GM12878 (cell line): Measurements from ENCODE around the gene TTI1. TPM values are rescaled to one million over a fixed set of nuclear protein-coding genes. Genes with fewer than 3 reads are reported as not detected.

Experiments used
- ATAC-seq: fragments of 200-7000 bp; cut with Tn5 transposase; 3 replicates; pipeline ENCODE4 v1.9.1; 2020; ENCODE audit warnings: mild to moderate bottlenecking, moderate library complexity
- BruUV-seq: library from RNA; stranded (reverse); fragments of 400-500 nt; replicated peaks from 2 replicates; lab custom pipeline; 2021; lab: Mats Ljungman, UMichigan
- CTCF ChIA-PET: fragments of 300-600 bp; sonication (Branson Sonifier 250); formaldehyde crosslinking; extraction: SDS; loops from one replicate; lab custom pipeline; 2021; ENCODE audit warnings: inconsistent platforms; lab: Yijun Ruan, JAX
- POLR2A ChIA-PET: fragments of 350-600 bp; formaldehyde crosslinking; extraction: SDS; loops from one replicate; lab custom pipeline; 2021; ENCODE audit warnings: inconsistent platforms; lab: Charles Lee
- RAD21 ChIA-PET: fragments of 300-600 bp; sonication (Branson Sonifier 250); formaldehyde crosslinking; loops from one replicate; lab custom pipeline; 2023; ENCODE audit warnings: antibody characterized with exemption; ENCODE audit not compliant: unreplicated experiment; lab: Charles Lee
- SMC1A ChIA-PET: fragments of 300-600 bp; sonication (Branson Sonifier 250); formaldehyde crosslinking; loops from one replicate; lab custom pipeline; 2023; ENCODE audit not compliant: unreplicated experiment, uncharacterized antibody; lab: Charles Lee
- DNase-seq: peaks from one replicate; pipeline ENCODE4 v3.0.0-alpha.2; 2011; ENCODE audit warnings: low read depth, low spot score
- FAIRE-seq: peaks from 3 replicates; lab custom pipeline; 2011; peaks lifted over from hg19 to GRCh38; lab: Jason Lieb, UNC
- H2AFZ ChIP-seq: 2 replicates; pipeline ENCODE4 v1.6.0; 2011; ENCODE audit warnings: low read depth, low read length, control low read depth; ENCODE audit not compliant: control insufficient read depth
- H3K27ac ChIP-seq: 2 replicates; pipeline ENCODE4 v1.5.1; 2011; ENCODE audit warnings: control low read depth; ENCODE audit not compliant: control insufficient read depth, insufficient read depth
- H3K27me3 ChIP-seq, 2 experiments: replicated peaks in 1 of 2; 2 replicates each; pipeline versions ENCODE4 v1.6.0 to v1.6.1; 2011; ENCODE audit warnings: low read length in 1 of 2; ENCODE audit not compliant: control insufficient read depth in 2 of 2, insufficient read depth in 2 of 2
- H3K36me3 ChIP-seq, 2 experiments: 2 replicates each; pipeline ENCODE4 v1.5.1; 2011; ENCODE audit warnings: low read length in 1 of 2; ENCODE audit not compliant: control insufficient read depth in 2 of 2, insufficient read depth in 2 of 2
- H3K4me1 ChIP-seq: 2 replicates; pipeline ENCODE4 v1.6.1; 2011; ENCODE audit warnings: mild to moderate bottlenecking, low read length, moderate library complexity, mixed read lengths; ENCODE audit not compliant: control insufficient read depth, insufficient read depth
- H3K4me2 ChIP-seq: 2 replicates; pipeline ENCODE4 v1.6.0; 2011; ENCODE audit warnings: control low read depth; ENCODE audit not compliant: control insufficient read depth, insufficient read depth
- H3K4me3 ChIP-seq: fragments of 200-600 bp; sonication (generic); 2 replicates; pipeline ENCODE4 v1.5.1; 2016
- H3K79me2 ChIP-seq: 2 replicates; pipeline ENCODE4 v1.6.0; 2011; ENCODE audit warnings: low read length; ENCODE audit not compliant: control insufficient read depth, insufficient read depth
- H3K9ac ChIP-seq: 2 replicates; pipeline ENCODE4 v1.8.0; 2011; ENCODE audit warnings: low read length, control low read depth, mixed read lengths; ENCODE audit not compliant: control insufficient read depth, insufficient read depth
- H3K9me3 ChIP-seq: replicated peaks from 3 replicates; pipeline ENCODE4 v1.5.1; 2011; ENCODE audit warnings: mild to moderate bottlenecking, low read length; ENCODE audit not compliant: control insufficient read depth, insufficient read depth
- H4K20me1 ChIP-seq: 2 replicates; pipeline ENCODE4 v1.6.0; 2011; ENCODE audit not compliant: control insufficient read depth, insufficient read depth
- BCLAF1 ChIP-seq: fragments of 450-650 bp; IDR thresholded peaks from 2 replicates; pipeline ENCODE4 v1.6.1; 2017; ENCODE audit warnings: antibody characterized with exemption, mild to moderate bottlenecking, moderate library complexity
- BHLHE40 ChIP-seq, 2 experiments: fragments of 450-650 bp in 1 of 2; IDR thresholded peaks; 2 replicates each; pipeline ENCODE4 v1.6.1; 2011 to 2017; ENCODE audit warnings: low read depth in 2 of 2, borderline replicate concordance in 1 of 2, improper control_type of control experiment in 1 of 2, low read length in 1 of 2, mild to moderate bottlenecking in 1 of 2
- BRCA1 ChIP-seq: IDR thresholded peaks from 2 replicates; pipeline ENCODE4 v1.6.1; 2011; ENCODE audit warnings: low read depth, low read length, improper control_type of control experiment
- MEF2B ChIP-seq: fragments of 450-650 bp; IDR thresholded peaks from 2 replicates; pipeline ENCODE4 v1.6.1; 2018; ENCODE audit warnings: mild to moderate bottlenecking, moderate library complexity; ENCODE audit not compliant: partially characterized antibody, poor library complexity, severe bottlenecking
- NKRF ChIP-seq: fragments of 450-650 bp; conservative IDR thresholded peaks from 2 replicates; pipeline ENCODE4 v1.6.1; 2017; ENCODE audit warnings: mild to moderate bottlenecking, moderate library complexity
- POLR2AphosphoS2 ChIP-seq: IDR thresholded peaks from 2 replicates; pipeline ENCODE4 v1.6.1; 2011; ENCODE audit warnings: low read depth, mild to moderate bottlenecking, low read length, improper control_type of control experiment, moderate library complexity
- SKIL ChIP-seq: fragments of 450-650 bp; IDR thresholded peaks from 2 replicates; pipeline ENCODE4 v1.6.1; 2017; ENCODE audit warnings: mild to moderate bottlenecking, low read depth, inconsistent platforms; ENCODE audit not compliant: poor library complexity, severe bottlenecking
- TARDBP ChIP-seq: IDR thresholded peaks from 2 replicates; pipeline ENCODE4 v1.6.1; 2016; ENCODE audit warnings: borderline replicate concordance
- ZNF687 ChIP-seq: fragments of 450-650 bp; IDR thresholded peaks from 2 replicates; pipeline ENCODE4 v1.6.1; 2017; ENCODE audit warnings: mild to moderate bottlenecking, moderate library complexity
- WGBS: methylation state at CpG from one replicate; pipeline ENCODE4 v1.1.6; 2016; ENCODE audit warnings: low lambda C conversion rate; ENCODE audit not compliant: insufficient replicate concordance, insufficient coverage; ENCODE audit errors: missing lambda C conversion rate; 5-methylcytosine and 5-hydroxymethylcytosine counted together
- in situ Hi-C: fragments of 300-500 bp; cut with MboI; formaldehyde crosslinking; loops from 9 replicates; pipeline ENCODE4 v1.14.3; 2018; ENCODE audit warnings: mixed read lengths
- intact Hi-C: fragments of 100-400 bp; cut with micrococcal nuclease; formaldehyde crosslinking; loops from one replicate; pipeline ENCODE4 v1.14.2; 2022; ENCODE audit not compliant: unreplicated experiment
- polyA plus RNA-seq, 11 experiments: library from polyadenylated mRNA; depleted of rRNA in 4 of 11; unstranded in 6 of 11; stranded (reverse) in 5 of 11; fragments of >200 nt; fragmentation: Nextera tagmentation in 4 of 11; fragmentation: Illumina TruSeq in 1 of 11; extraction: Ambion mirVana in 4 of 11; extraction: Trizol in 1 of 11; gene quantifications; 1 replicate in 1 of 11; 2 replicates in 10 of 11; pipeline versions ENCODE4 v1.2.1 to v1.2.3, GENCODE V29; 2011 to 2016; ENCODE audit warnings: inconsistent platforms in 2 of 11, missing spikeins in 2 of 11, low read depth in 1 of 11
- total RNA-seq, 4 experiments: library from RNA; depleted of rRNA in 3 of 4; stranded (reverse); fragments of >200 nt in 3 of 4; fragmentation: Illumina TruSeq in 1 of 4; extraction: Trizol in 1 of 4; gene quantifications; 2 replicates each; pipeline versions ENCODE4 v1.2.1 to v1.2.3, GENCODE V29; 2013 to 2021

TTI1 gene
- total and polyA plus RNA-seq, 10 of the 15 experiments (the other 5 are each of a cell fraction or from before 2014, with no cell fraction given) = 5.3 to 44.6 (median 24.9) TPM

- Histone ChIP-seq H4K20me1 (no peaks in the 10 kb centered on the region), H3K4me3 (peak overlapping the region; percentile 91), H3K27me3 (no peaks in the 10 kb centered on the region), H3K9ac (peak overlapping the region; percentile 98), H3K4me1 (peaks cover 10% of the 10 kb centered on the region), H3K27ac (peak overlapping the region; percentile 96), H2AFZ (peak overlapping the region; percentile 92), H3K79me2 (peaks cover 90% of the 10 kb centered on the region), H3K9me3 (no peaks in the 10 kb centered on the region; the same call in 2 of the 3 replicates), H3K36me3 (no peaks in the 10 kb centered on the region), H3K4me2 (peak overlapping the region; percentile 99)
- intact Hi-C loops (no loop called here), in situ Hi-C loops (no loop called here)
- ChIA-PET CTCF (interaction anchor here (1.1 to 3.0 kb wide), 4 partner anchors 25 to 42 kb away, joined by 3 to 10 read pairs (median 5); no protein-coding TSS in a partner anchor), SMC1A (interaction anchor here (0.6 kb wide), 1 partner anchor 25 kb away, joined by 3 read pairs; no protein-coding TSS in a partner anchor), POLR2A (interaction anchor here (0.7 to 1.6 kb wide), 3 partner anchors 8 to 48 kb away, joined by 3 to 5 read pairs (median 4); no protein-coding TSS in a partner anchor), RAD21 (interaction anchor here (1.1 to 1.7 kb wide), 2 partner anchors 28 to 40 kb away, joined by 4 to 6 read pairs; no protein-coding TSS in a partner anchor)
- ATAC-seq = peak; percentile 73
- 14% methylated on average over 28 of the region's 28 CpGs for WGBS
- no peak for FAIRE-seq
- no peak for DNase-seq
- BruUV-seq = TSS peak; percentile 79
- TF ChIP-seq TARDBP (no peak), NKRF (peak; percentile 66), SKIL (peak; percentile 89), ZNF687 (peak; percentile 25), BCLAF1 (peak; percentile 89), BRCA1 (no peak), BHLHE40 (IDR thresholded peaks at IDR 0.05; ENCODE audit: borderline replicate concordance in 1 of 2, low read depth in 2 of 2, low read length in 1 of 2) (peak; percentile 86 to 92; a peak in 3 of 4 replicates), MEF2B (peak; percentile 29), POLR2AphosphoS2 (0 out of 2 replicates have a peak, but pooled peaks have one; percentile 22)
These were observed 499 bp downstream of the TTI1 start for GRCh38 chr20:38032585-38033329.
